AG04449 (cell line): ENCODE measurements around the gene MAN2A2.

Experiments
- CTCF ChIA-PET: fragments of 350-600 bp; formaldehyde crosslinking; extraction: SDS; loops from one replicate; lab custom pipeline; 2021; ENCODE audit warnings: antibody characterized with exemption; lab: Yijun Ruan, JAX
- POLR2A ChIA-PET: fragments of 400-600, 350-600 bp; formaldehyde crosslinking; extraction: SDS; loops from one replicate; lab custom pipeline; 2020; ENCODE audit warnings: antibody characterized with exemption, inconsistent platforms; lab: Yijun Ruan, JAX
- DNase-seq: peaks from one replicate; pipeline ENCODE4 v3.0.0-alpha.2; 2010; ENCODE audit warnings: low read depth, low spot score
- H3K4me3 ChIP-seq: 2 replicates; pipeline ENCODE4 v1.5.1; 2011; ENCODE audit warnings: low read depth, mild to moderate bottlenecking, control low read depth, low read length
- CTCF ChIP-seq: IDR thresholded peaks from one replicate; pipeline ENCODE4 v1.5.1; 2011; ENCODE audit warnings: mild to moderate bottlenecking, moderate library complexity, low read length, control low read depth, inconsistent platforms; ENCODE audit not compliant: insufficient read depth; ENCODE audit errors: missing control alignments

The MAN2A2 gene

DNA sequence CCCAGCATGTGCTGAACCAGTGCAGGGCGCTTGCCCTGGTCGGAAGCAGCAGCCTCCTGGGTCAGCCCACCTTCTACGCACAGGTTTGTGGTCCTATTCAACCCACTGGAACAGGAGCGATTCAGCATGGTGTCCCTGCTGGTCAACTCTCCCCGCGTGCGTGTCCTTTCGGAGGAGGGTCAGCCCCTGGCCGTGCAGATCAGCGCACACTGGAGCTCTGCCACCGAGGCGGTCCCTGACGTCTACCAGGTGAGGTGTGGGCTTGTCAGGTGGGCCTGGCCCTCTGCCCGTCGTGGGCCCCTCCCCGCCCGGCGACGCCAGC is 8.2 kb downstream of the MAN2A2 start:
- ChIA-PET POLR2A (no interaction called here), CTCF (interaction anchor here (1.2 to 14.0 kb wide), 2 partner anchors 22 to 41 kb away, joined by 3 to 186 read pairs; partner anchors contain the start of genes HDDC3 and UNC45A)
- no peak overlapping the region for H3K4me3 ChIP-seq
- no peak for DNase-seq
- no peak for TF ChIP-seq CTCF

- no peak for TF ChIP-seq CTCF
- DNase-seq: no peak
- ChIA-PET POLR2A (no interaction called here), CTCF (interaction anchor here (1.2 to 14.1 kb wide), 3 partner anchors 20 to 42 kb away, joined by 3 to 186 read pairs (median 180); partner anchors contain the start of genes HDDC3 and UNC45A)
- H3K4me3 ChIP-seq: no peak overlapping the region
These were observed 9.0 kb downstream of the MAN2A2 start for GRCh38 chr15:90911906-90912769.

DNA sequence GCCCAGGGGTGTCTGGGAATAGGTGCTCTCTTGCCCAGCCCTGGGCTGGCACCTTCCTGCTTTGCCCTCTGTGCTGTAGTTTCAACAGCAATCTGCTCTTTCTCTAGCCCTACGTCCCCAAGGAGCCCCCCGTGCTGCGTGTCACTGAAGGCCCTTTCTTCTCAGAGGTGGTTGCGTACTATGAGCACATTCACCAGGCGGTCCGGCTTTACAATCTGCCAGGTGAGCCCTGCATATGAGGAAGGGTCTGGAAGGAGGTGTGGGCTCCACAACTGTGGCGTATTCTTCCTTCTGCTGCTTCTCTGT is 9.6 kb downstream of the MAN2A2 start:
- CTCF ChIA-PET: interaction anchor here (14.1 kb wide), 1 partner anchor 20 kb away, joined by 180 read pairs; the partner anchor contains the start of genes HDDC3 and UNC45A
- H3K4me3 ChIP-seq: no peak overlapping the region
- POLR2A ChIA-PET: no interaction called here
- no peak for DNase-seq
- TF ChIP-seq CTCF: no peak

DNA sequence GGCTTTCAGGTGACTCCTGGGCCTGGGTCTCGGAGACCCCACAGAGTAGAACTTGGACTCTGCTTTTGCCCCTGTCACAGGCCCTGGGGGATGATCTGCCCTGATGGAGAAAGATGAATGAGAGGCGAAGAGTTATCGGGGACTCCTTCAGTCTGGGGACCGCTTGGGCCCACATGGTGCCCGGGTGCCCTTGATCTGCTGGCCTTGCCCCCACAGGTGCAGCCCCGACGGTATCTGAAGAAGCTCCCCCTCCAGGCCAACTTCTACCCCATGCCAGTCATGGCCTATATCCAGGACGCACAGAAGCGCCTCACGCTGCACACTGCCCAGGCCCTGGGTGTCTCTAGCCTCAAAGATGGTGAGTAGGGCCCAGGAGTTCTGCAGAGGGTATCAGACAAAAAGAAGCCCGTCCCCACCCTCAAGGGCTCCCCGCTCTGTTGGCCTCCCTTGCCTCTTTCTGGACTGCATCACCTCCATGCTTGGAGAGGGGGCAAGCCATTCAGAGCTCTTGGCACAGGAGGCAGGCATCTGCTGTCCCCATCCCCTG is 10.4 kb downstream of the MAN2A2 start:
- TF ChIP-seq CTCF: no peak
- no peak for DNase-seq
- POLR2A ChIA-PET: interaction anchor here (0.7 to 1.2 kb wide), 2 partner anchors 10 to 11 kb away, joined by 3 read pairs; no protein-coding TSS in a partner anchor
- H3K4me3 ChIP-seq: no peak overlapping the region
- CTCF ChIA-PET: interaction anchor here (1.0 to 14.1 kb wide), 3 partner anchors 9 to 19 kb away, joined by 5 to 180 read pairs (median 7); partner anchors contain the start of genes HDDC3 and UNC45A

DNA sequence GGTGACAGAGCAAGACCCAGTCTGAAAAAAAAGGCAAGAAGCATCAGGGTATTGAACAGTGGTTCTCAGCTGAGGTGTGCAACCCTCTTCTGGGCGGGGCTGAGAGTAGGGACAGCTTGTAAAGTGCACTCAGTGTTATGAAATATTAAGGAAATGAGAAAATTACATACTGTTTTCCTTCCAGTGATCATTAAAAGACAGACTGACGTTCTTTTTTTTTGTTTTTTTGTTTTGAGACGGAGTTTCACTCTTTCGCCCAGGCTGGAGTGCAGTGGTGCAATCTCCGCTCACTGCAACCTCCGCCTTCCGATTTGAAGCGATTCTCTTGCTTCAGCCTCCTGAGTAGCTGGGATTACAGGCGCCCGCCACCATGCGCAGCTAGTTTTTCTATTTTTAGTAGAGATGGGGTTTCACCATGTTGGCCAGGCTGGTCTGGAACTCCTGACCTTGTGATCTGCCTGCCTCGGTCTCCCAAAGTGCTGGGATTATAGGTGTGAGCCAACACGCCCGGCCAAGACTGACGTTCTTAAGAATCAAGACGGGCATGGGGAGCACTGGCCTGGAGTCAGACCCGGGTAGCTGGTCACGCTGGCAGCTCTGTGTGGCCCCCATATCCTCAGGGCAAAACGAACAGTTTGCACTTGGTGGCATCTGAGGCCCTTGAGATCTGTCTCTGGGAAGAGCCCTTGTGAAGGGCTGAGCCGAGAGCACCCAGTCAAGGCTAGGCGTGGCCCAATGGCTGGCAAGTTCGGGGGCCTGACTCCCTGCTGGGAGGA is 11.4 kb downstream of the MAN2A2 start:
- no peak overlapping the region for H3K4me3 ChIP-seq
- ChIA-PET CTCF (interaction anchor here (1.4 to 14.1 kb wide), 2 partner anchors 10 to 18 kb away, joined by 5 to 180 read pairs; partner anchors contain the start of genes HDDC3 and UNC45A), POLR2A (interaction anchor here (1.2 kb wide), 1 partner anchor 11 kb away, joined by 3 read pairs; no protein-coding TSS in a partner anchor)

More for the DNA sequence above, 11.4 kb downstream of the MAN2A2 start:
- no peak for DNase-seq
- TF ChIP-seq CTCF: no peak
